ENCODE data around the gene RESF1.

Gene RESF1

DNA sequence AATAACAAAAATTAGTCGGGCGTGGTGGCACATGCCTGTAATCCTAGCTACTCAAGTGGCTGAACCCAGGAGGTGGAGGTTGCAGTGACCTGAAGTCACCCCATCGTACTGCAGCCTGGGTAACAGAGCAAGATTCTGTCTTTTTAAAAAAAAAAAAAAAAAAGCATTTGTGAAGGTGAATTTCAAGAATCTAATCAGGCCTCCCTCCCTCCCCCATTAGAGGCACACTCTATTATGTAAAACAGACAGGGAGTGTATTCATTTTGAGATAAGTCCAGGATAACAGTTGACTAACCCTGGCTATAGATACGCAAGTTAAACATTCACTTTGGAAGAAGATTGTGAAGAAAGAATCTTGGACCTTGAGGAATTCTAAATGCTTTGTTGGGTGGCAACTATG lies 2.9 kb downstream of the RESF1 start:
- Histone ChIP-seq H3K9me3 (no peaks in the 10 kb centered on the region), H3K4me3 (no peak overlapping the region), H3K4me1 (peaks cover 0 to 56% (median 33%) of the 10 kb centered on the region in 4 donors), H3K27me3 (no peaks in the 10 kb centered on the region), H3K27ac (no peak overlapping the region), H3K36me3 (peaks cover 6 to 24% (median 17%) of the 10 kb centered on the region in 3 donors)
- intact Hi-C loops (cut with DNase I; ENCODE audit: low total_unique reads): loop anchor here (10.0 kb wide), 1 partner anchor 237 kb away; the partner anchor contains the start of gene AMN1
- TF ChIP-seq, protein P1, sequence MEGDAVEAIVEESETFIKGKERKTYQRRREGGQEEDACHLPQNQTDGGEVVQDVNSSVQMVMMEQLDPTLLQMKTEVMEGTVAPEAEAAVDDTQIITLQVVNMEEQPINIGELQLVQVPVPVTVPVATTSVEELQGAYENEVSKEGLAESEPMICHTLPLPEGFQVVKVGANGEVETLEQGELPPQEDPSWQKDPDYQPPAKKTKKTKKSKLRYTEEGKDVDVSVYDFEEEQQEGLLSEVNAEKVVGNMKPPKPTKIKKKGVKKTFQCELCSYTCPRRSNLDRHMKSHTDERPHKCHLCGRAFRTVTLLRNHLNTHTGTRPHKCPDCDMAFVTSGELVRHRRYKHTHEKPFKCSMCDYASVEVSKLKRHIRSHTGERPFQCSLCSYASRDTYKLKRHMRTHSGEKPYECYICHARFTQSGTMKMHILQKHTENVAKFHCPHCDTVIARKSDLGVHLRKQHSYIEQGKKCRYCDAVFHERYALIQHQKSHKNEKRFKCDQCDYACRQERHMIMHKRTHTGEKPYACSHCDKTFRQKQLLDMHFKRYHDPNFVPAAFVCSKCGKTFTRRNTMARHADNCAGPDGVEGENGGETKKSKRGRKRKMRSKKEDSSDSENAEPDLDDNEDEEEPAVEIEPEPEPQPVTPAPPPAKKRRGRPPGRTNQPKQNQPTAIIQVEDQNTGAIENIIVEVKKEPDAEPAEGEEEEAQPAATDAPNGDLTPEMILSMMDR (IDR thresholded peaks at IDR 0.05): no peak
- DNase-seq: no peak

DNA sequence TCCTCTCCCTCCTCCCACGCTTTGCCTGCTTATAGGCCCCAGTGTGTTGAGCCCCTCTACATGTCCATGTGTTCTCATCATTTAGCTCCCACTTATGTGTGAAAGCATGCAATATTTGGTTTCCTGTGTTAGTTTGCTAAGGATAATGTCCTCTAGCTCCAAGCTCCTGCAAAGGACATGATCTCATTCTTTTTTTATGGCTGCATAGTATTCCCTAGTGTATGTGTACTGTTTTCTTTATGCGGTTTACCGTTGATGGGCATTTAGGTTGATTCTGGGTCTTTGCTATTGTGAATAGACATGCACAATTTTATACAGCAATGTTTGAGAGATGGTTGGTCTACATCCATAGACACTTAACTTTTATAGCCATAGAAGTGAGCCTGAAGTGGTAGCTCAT lies 5.1 kb downstream of the RESF1 start:
- Histone ChIP-seq H3K36me3 (peaks cover 6 to 24% (median 17%) of the 10 kb centered on the region in 3 donors), H3K27me3 (no peaks in the 10 kb centered on the region), H3K4me3 (no peak overlapping the region), H3K27ac (no peak overlapping the region), H3K4me1 (peaks cover 0 to 56% (median 28%) of the 10 kb centered on the region in 4 donors), H3K9me3 (no peaks in the 10 kb centered on the region)
- intact Hi-C loops (cut with DNase I; ENCODE audit: low total_unique reads): loop anchor here (10.0 kb wide), 1 partner anchor 239 kb away; the partner anchor contains the start of gene AMN1
- DNase-seq: no peak
- TF ChIP-seq, protein P1 (IDR thresholded peaks at IDR 0.05): no peak

DNA sequence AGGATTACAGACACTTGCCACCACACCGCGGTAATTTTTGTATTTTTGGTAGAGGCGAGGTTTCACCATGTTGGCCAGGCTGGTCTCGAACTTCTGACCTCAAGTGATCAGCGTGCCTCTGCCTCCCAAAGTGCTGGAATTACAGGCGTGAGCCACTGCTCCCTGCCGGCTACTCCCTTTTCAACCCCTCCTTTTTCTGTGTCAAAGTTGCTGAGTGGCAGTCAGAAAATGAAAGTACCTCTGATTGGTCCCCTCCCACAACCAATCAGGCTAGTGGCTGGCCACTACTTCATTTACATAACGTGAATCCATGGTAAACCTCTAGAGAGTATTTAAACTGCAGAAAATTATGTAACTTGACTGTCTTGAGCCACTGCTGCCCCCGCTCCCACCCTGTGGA lies 5.9 kb downstream of the RESF1 start:
- TF ChIP-seq, protein P1 (IDR thresholded peaks at IDR 0.05): no peak
- H3K27me3 ChIP-seq: no peaks in the 10 kb centered on the region
- H3K36me3 ChIP-seq: peaks cover 7 to 24% (median 17%) of the 10 kb centered on the region in 3 donors
- H3K27ac ChIP-seq: no peak overlapping the region
- H3K4me1 ChIP-seq: peaks cover 0 to 56% (median 28%) of the 10 kb centered on the region in 4 donors
- no peak for DNase-seq
- intact Hi-C loops (cut with DNase I; ENCODE audit: low total_unique reads): loop anchor here (10.0 kb wide), 1 partner anchor 240 kb away; the partner anchor contains the start of gene AMN1
- H3K9me3 ChIP-seq: no peaks in the 10 kb centered on the region
- H3K4me3 ChIP-seq: no peak overlapping the region

DNA sequence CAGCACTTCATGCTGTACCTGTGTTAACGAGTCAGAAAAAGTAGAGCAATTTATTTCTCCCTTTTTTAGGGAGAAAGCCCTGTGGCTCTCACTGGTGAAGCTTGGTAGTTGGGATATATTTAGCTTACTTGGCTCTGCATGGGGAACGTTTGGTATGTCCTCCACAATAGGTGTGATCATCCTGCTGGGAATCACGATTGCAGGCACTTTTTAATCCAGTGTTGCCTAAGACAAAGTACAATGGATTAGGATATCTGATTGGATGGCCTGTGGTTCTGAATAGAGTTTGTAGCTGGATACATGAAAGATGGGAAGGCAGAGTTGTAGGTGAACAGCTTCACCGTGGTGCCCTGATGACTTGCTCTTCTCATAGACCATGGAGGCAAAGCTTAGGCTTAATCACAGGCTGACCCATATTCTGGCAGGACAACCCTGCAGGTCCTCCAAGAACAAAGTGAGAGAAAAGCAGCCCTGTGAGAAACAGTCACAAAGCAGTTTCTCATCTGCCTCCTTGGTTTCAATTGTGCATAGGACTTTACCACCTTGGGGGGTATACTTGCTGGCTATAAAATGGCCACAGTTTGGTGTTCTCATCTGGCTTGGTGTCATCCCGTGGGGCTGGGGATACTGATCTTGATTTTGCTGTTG lies 7.5 kb downstream of the RESF1 start:
- intact Hi-C loops (cut with DNase I; ENCODE audit: low total_unique reads): loop anchor here (10.0 kb wide), 1 partner anchor 242 kb away; the partner anchor contains the start of gene AMN1
- H3K9me3 ChIP-seq: no peaks in the 10 kb centered on the region
- TF ChIP-seq, protein P1 (IDR thresholded peaks at IDR 0.05): no peak
- H3K27me3 ChIP-seq: no peaks in the 10 kb centered on the region
- no peak overlapping the region for H3K4me3 ChIP-seq
- H3K4me1 ChIP-seq: peaks cover 0 to 42% (median 15%) of the 10 kb centered on the region in 4 donors
- no peak overlapping the region for H3K27ac ChIP-seq
- H3K36me3 ChIP-seq: peaks cover 23 to 34% (median 32%) of the 10 kb centered on the region in 3 donors
- no peak for DNase-seq

DNA sequence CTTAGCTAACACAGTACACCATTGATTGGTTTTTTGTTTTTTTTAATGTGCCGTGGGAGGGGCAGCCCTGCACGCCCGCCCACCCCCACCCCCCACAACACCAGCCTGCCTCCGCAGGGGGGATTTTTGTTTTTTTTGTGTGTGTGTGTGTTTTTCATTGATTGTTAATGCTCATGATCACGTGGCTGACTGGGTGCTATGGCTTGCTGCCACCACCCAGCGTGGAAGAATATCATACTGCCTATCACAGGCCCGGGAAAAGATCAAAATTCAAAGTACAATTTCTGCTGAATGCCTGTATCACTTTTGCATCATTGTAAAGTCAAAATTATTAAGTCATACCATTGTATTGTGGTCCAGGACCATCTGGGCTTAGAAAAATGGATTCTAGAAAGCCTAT lies 8.3 kb downstream of the RESF1 start:
- DNase-seq: no peak
- H3K27me3 ChIP-seq: no peaks in the 10 kb centered on the region
- H3K27ac ChIP-seq: no peak overlapping the region
- no peak overlapping the region for H3K4me3 ChIP-seq
- intact Hi-C loops (cut with DNase I; ENCODE audit: low total_unique reads): loop anchor here (10.0 kb wide), 1 partner anchor 243 kb away; the partner anchor contains the start of gene AMN1
- peaks cover 0 to 35% (median 11%) of the 10 kb centered on the region in 4 donors for H3K4me1 ChIP-seq
- TF ChIP-seq, protein P1 (IDR thresholded peaks at IDR 0.05): no peak
- H3K36me3 ChIP-seq: peaks cover 31 to 40% (median 39%) of the 10 kb centered on the region in 3 donors
- H3K9me3 ChIP-seq: no peaks in the 10 kb centered on the region

All from tibial artery (tissue), 4 donors.